ENCODE results near the gene LYSMD2. TPM values are rescaled to one million over a fixed set of nuclear protein-coding genes. Genes with fewer than 3 reads are reported as not detected.
A peak's percentile ranks its signal among the peaks of the same experiment; 100 is the strongest.

LYSMD2 gene
- polyA plus RNA-seq, 1 donor from 2014 or later: 8.3 TPM

- no peaks in the 10 kb centered on the region for H3K27me3 ChIP-seq (ENCODE audit: insufficient read depth, low read depth, low read length)
- no peaks in the 10 kb centered on the region for H4K20me1 ChIP-seq (ENCODE audit: insufficient read depth)
- no peak for TF ChIP-seq EZH2 (IDR thresholded peaks at IDR 0.05; ENCODE audit: borderline replicate concordance, insufficient read depth, low read length, poor library complexity, severe bottlenecking)
- TF ChIP-seq MXI1 (conservative IDR thresholded peaks at IDR 0.05; ENCODE audit: poor library complexity, severe bottlenecking): no peak
- no peak for TF ChIP-seq CTCF (IDR thresholded peaks at IDR 0.05; ENCODE audit: poor library complexity, severe bottlenecking)
- no peak for TF ChIP-seq SMC3 (conservative IDR thresholded peaks at IDR 0.05; ENCODE audit: poor library complexity)
- TF ChIP-seq REST (IDR thresholded peaks at IDR 0.05; ENCODE audit: borderline replicate concordance): no peak
- TF ChIP-seq POLR2AphosphoS5 (IDR thresholded peaks at IDR 0.05): no peak
- H3K4me3 ChIP-seq (ENCODE audit: low read length): no peak overlapping the region
- no peaks in the 10 kb centered on the region for H3F3A ChIP-seq (ENCODE audit: insufficient read depth, low read length, poor library complexity, severe bottlenecking)
- H3K9ac ChIP-seq (ENCODE audit: low read length): no peak overlapping the region
- H3K36me3 ChIP-seq (ENCODE audit: insufficient read depth, low read length): peaks cover 20% of the 10 kb centered on the region
- H2AFZ ChIP-seq (ENCODE audit: low read depth, low read length): no peak overlapping the region
- H3K27ac ChIP-seq (ENCODE audit: low read length): no peak overlapping the region
- no peaks in the 10 kb centered on the region for H3K9me3 ChIP-seq (ENCODE audit: low read length)
- peaks cover 14% of the 10 kb centered on the region for H3K79me2 ChIP-seq (replicated peaks; ENCODE audit: insufficient read depth, low read length)
- no peaks in the 10 kb centered on the region for H3K9me2 ChIP-seq (ENCODE audit: insufficient read depth, low read length)
- H3K4me2 ChIP-seq (ENCODE audit: low read length): no peak overlapping the region
Measured at GRCh38 chr15:51687565-51687964, 49.9 kb downstream of the LYSMD2 start.

GRCh38 chr15:51681303-51681963 lies 56.0 kb downstream of the LYSMD2 start, which contains the start of gene SCG3:
SCG3 (plus strand) TSS chr15:51681503; CDS start chr15:51681756, 253 bp downstream.
- Histone ChIP-seq H3K27me3 (ENCODE audit: insufficient read depth, low read depth, low read length) (peaks cover 5% of the 10 kb centered on the region), H3F3A (ENCODE audit: insufficient read depth, low read length, poor library complexity, severe bottlenecking) (peaks cover 4% of the 10 kb centered on the region), H3K9ac (ENCODE audit: low read length) (peak within 1 kb of the TSS; percentile 75), H3K27ac (ENCODE audit: low read length) (peak within 1 kb of the TSS; percentile 81), H3K9me2 (ENCODE audit: insufficient read depth, low read length) (no peaks in the 10 kb centered on the region), H2AFZ (ENCODE audit: low read depth, low read length) (peak within 1 kb of the TSS; percentile 93), H3K9me3 (ENCODE audit: low read length) (no peaks in the 10 kb centered on the region), H3K79me2 (replicated peaks; ENCODE audit: insufficient read depth, low read length) (peaks cover 23% of the 10 kb centered on the region), H3K4me3 (ENCODE audit: low read length) (peak within 1 kb of the TSS; percentile 85), H4K20me1 (ENCODE audit: insufficient read depth) (no peaks in the 10 kb centered on the region), H3K36me3 (ENCODE audit: insufficient read depth, low read length) (no peaks in the 10 kb centered on the region), H3K4me2 (ENCODE audit: low read length) (peak within 1 kb of the TSS; percentile 91)
- peak; percentile 88 for TF ChIP-seq MXI1 (conservative IDR thresholded peaks at IDR 0.05; ENCODE audit: poor library complexity, severe bottlenecking)
- TF ChIP-seq TAF1 (IDR thresholded peaks at IDR 0.05; ENCODE audit: low read depth): peak; percentile 84
- TF ChIP-seq EZH2 (IDR thresholded peaks at IDR 0.05; ENCODE audit: borderline replicate concordance, insufficient read depth, low read length, poor library complexity, severe bottlenecking): no peak
- no peak for TF ChIP-seq SMC3 (conservative IDR thresholded peaks at IDR 0.05; ENCODE audit: poor library complexity)
- peak; percentile 97 for TF ChIP-seq POLR2AphosphoS5 (IDR thresholded peaks at IDR 0.05)
- TF ChIP-seq REST (IDR thresholded peaks at IDR 0.05; ENCODE audit: borderline replicate concordance): peak; percentile 94
- TF ChIP-seq EP300 (conservative IDR thresholded peaks at IDR 0.05; ENCODE audit: poor library complexity, severe bottlenecking): peak; percentile 55
- TF ChIP-seq CTCF (IDR thresholded peaks at IDR 0.05; ENCODE audit: poor library complexity, severe bottlenecking): no peak
- TF ChIP-seq RAD21 (conservative IDR thresholded peaks at IDR 0.05): no peak
